Left ventricle myocardium inferior (tissue), 1 donor: ENCODE data around the gene VIPR1. TPM values are rescaled to one million over a fixed set of nuclear protein-coding genes. Genes with fewer than 3 reads are reported as not detected.

Source experiments
- DNase-seq: peaks from one replicate; pipeline ENCODE4 v3.0.0-alpha.2; 2020
- H3K27ac ChIP-seq: fragments of 200-600 bp; replicated peaks from 2 replicates; pipeline ENCODE4 v1.8.0; 2021
- H3K27me3 ChIP-seq: fragments of 200-600 bp; 2 replicates; pipeline ENCODE4 v1.8.0; 2021; ENCODE audit warnings: low read depth
- H3K36me3 ChIP-seq: fragments of 200-600 bp; 2 replicates; pipeline ENCODE4 v1.8.0; 2021
- H3K4me1 ChIP-seq: fragments of 200-600 bp; 2 replicates; pipeline ENCODE4 v1.8.0; 2021
- H3K4me3 ChIP-seq: fragments of 200-600 bp; 2 replicates; pipeline ENCODE4 v1.8.0; 2021; ENCODE audit warnings: mild to moderate bottlenecking, moderate library complexity
- H3K9me3 ChIP-seq: fragments of 200-600 bp; replicated peaks from 2 replicates; pipeline ENCODE4 v1.8.0; 2021
- CTCF ChIP-seq: fragments of 200-600 bp; IDR thresholded peaks from 2 replicates; pipeline ENCODE4 v1.8.0; 2021; ENCODE audit warnings: antibody characterized with exemption, mild to moderate bottlenecking, borderline replicate concordance
- intact Hi-C: fragments of 100-400 bp; cut with micrococcal nuclease; formaldehyde crosslinking; loops from one replicate; pipeline ENCODE4 v1.11.0; 2022
- total RNA-seq: library from RNA; stranded (reverse); fragmentation: NEBNext Ultra II Directional; extraction: Animal tissue kit (Norgen Biotek cat#: 25700); gene quantifications from one replicate; pipeline ENCODE4 v1.2.1, GENCODE V29; 2021
- donor health status: DM: no; HTN: yes; CAD: no; lungs with severe emphysema.

The VIPR1 gene
- total RNA-seq, 1 donor from 2014 or later: 1.7 TPM

- Histone ChIP-seq H3K9me3 (no peaks in the 10 kb centered on the region), H3K4me3 (no peak overlapping the region), H3K36me3 (no peaks in the 10 kb centered on the region), H3K4me1 (peaks cover 31% of the 10 kb centered on the region), H3K27me3 (peaks cover 3% of the 10 kb centered on the region), H3K27ac (peak overlapping the region; percentile 30)
- DNase-seq: no peak
- intact Hi-C loops: no loop called here
- no peak for TF ChIP-seq CTCF
Observed at GRCh38 chr3:42507761-42508335, 5.4 kb downstream of the VIPR1 start.

- no peak overlapping the region for H3K27ac ChIP-seq
- H3K36me3 ChIP-seq: no peaks in the 10 kb centered on the region
- intact Hi-C loops: no loop called here
- no peak for DNase-seq
- no peak for TF ChIP-seq CTCF
- H3K9me3 ChIP-seq: no peaks in the 10 kb centered on the region
- peaks cover 36% of the 10 kb centered on the region for H3K4me1 ChIP-seq
- H3K4me3 ChIP-seq: no peak overlapping the region
- no peaks in the 10 kb centered on the region for H3K27me3 ChIP-seq
Observed at GRCh38 chr3:42508562-42508961, 6.1 kb downstream of the VIPR1 start.

- intact Hi-C loops: no loop called here
- no peaks in the 10 kb centered on the region for H3K9me3 ChIP-seq
- H3K4me1 ChIP-seq: peaks cover 42% of the 10 kb centered on the region
- H3K36me3 ChIP-seq: no peaks in the 10 kb centered on the region
- TF ChIP-seq CTCF: no peak
- no peaks in the 10 kb centered on the region for H3K27me3 ChIP-seq
- H3K27ac ChIP-seq: no peak overlapping the region
- no peak overlapping the region for H3K4me3 ChIP-seq
- DNase-seq: no peak
Observed at GRCh38 chr3:42509111-42509510, 6.7 kb downstream of the VIPR1 start.

GRCh38 chr3:42510325-42510724 is 7.9 kb downstream of the VIPR1 start:
- Histone ChIP-seq H3K4me3 (no peak overlapping the region), H3K27ac (peak overlapping the region; percentile 60), H3K36me3 (no peaks in the 10 kb centered on the region), H3K27me3 (no peaks in the 10 kb centered on the region), H3K9me3 (no peaks in the 10 kb centered on the region), H3K4me1 (peaks cover 51% of the 10 kb centered on the region)
- no peak for DNase-seq
- TF ChIP-seq CTCF: no peak
- intact Hi-C loops: no loop called here

GRCh38 chr3:42511201-42511600 is 8.8 kb downstream of the VIPR1 start:
- no peaks in the 10 kb centered on the region for H3K36me3 ChIP-seq
- no peak for TF ChIP-seq CTCF
- no peak for DNase-seq
- H3K4me1 ChIP-seq: peaks cover 59% of the 10 kb centered on the region
- intact Hi-C loops: no loop called here
- no peak overlapping the region for H3K4me3 ChIP-seq
- no peaks in the 10 kb centered on the region for H3K27me3 ChIP-seq
- H3K9me3 ChIP-seq: no peaks in the 10 kb centered on the region
- H3K27ac ChIP-seq: peak overlapping the region; percentile 60
